Kidney (tissue), 14 donors: ENCODE measurements around the gene SCGB1C1. TPM values are rescaled to one million over a fixed set of nuclear protein-coding genes. Genes with fewer than 3 reads are reported as not detected.

ENCODE experiments used
- DNase-seq, 5 donors: peaks; one replicate each; pipeline ENCODE4 v3.0.0-alpha.2; 2013 to 2020
- FAIRE-seq: peaks from 2 replicates; lab custom pipeline; 2012; peaks lifted over from hg19 to GRCh38; lab: Jason Lieb, UNC
- H3K27ac ChIP-seq, 2 donors: one replicate each; pipeline ENCODE4 v1.7.0; 2013; ENCODE audit warnings: low read depth in 2 of 2, low read length in 2 of 2, inconsistent platforms in 1 of 2
- H3K27me3 ChIP-seq: one replicate; pipeline ENCODE4 v1.7.1; 2013; ENCODE audit warnings: low read length, inconsistent platforms; ENCODE audit not compliant: control insufficient read depth, insufficient read depth
- H3K36me3 ChIP-seq, 3 donors: one replicate each; pipeline versions ENCODE4 v1.7.0 to v1.7.1; 2013; ENCODE audit warnings: low read length in 3 of 3, control low read depth in 1 of 3, inconsistent platforms in 1 of 3; ENCODE audit not compliant: insufficient read depth in 3 of 3, control insufficient read depth in 2 of 3
- H3K4me1 ChIP-seq, 3 donors: one replicate each; pipeline versions ENCODE4 v1.7.0 to v1.7.1; 2013; ENCODE audit warnings: low read length in 3 of 3, inconsistent platforms in 1 of 3, low read depth in 1 of 3; ENCODE audit not compliant: control insufficient read depth in 2 of 3, insufficient read depth in 2 of 3
- H3K4me3 ChIP-seq, 3 donors: one replicate each; pipeline versions ENCODE4 v1.7.0 to v1.8.1; 2013; ENCODE audit warnings: low read length in 3 of 3, control low read depth in 1 of 3, inconsistent platforms in 1 of 3
- H3K9ac ChIP-seq, 3 donors: one replicate each; pipeline versions ENCODE4 v1.7.0 to v1.7.1; 2013; ENCODE audit warnings: low read length in 3 of 3, control low read depth in 1 of 3, inconsistent platforms in 1 of 3
- H3K9me3 ChIP-seq, 3 donors: one replicate each; pipeline versions ENCODE4 v1.7.0 to v1.7.1; 2013; ENCODE audit warnings: low read length in 3 of 3, control low read depth in 1 of 3, inconsistent platforms in 1 of 3; ENCODE audit not compliant: control insufficient read depth in 2 of 3, insufficient read depth in 1 of 3
- intact Hi-C: fragments of 100-400 bp; cut with DNase I; formaldehyde crosslinking; loops from one replicate; pipeline ENCODE4 v1.11.1; 2022
- polyA plus RNA-seq: library from polyadenylated mRNA; stranded (reverse); fragments of 350-450 nt; fragmentation: Illumina TruSeq; extraction: RNeasy Lipid Tissue Mini Kit (QIAGEN cat#74804); gene quantifications from one replicate; pipeline ENCODE4 v1.2.3, GENCODE V29; 2014; ENCODE audit warnings: low read depth, low replicate concordance; ENCODE audit not compliant: insufficient read depth
- total RNA-seq: library from RNA; stranded (reverse); fragmentation: NEBNext Ultra II Directional; extraction: Animal tissue kit (Norgen Biotek cat#: 25700); gene quantifications from one replicate; pipeline ENCODE4 v1.2.1, GENCODE V29; 2021
- TF ChIP-seq, protein P1 (sequence below): IDR thresholded peaks from 3 replicates; pipeline ENCODE4 v1.5.1; 2012; ENCODE audit warnings: mild to moderate bottlenecking, moderate library complexity, borderline replicate concordance; ENCODE audit not compliant: insufficient read depth; ENCODE audit errors: extremely low read depth
- donor health status: control.
- donor health status: control.
- donor health status: control.
- donor health status: control.
- donor health status: control.
- donor health status: DM: yes; HTN: yes; CAD: no.
- donor health status: Normal renal cell carcinoma (clear cell type).

The SCGB1C1 gene
- total and polyA plus RNA-seq, 2 donors from 2014 or later: not detected

DNA sequence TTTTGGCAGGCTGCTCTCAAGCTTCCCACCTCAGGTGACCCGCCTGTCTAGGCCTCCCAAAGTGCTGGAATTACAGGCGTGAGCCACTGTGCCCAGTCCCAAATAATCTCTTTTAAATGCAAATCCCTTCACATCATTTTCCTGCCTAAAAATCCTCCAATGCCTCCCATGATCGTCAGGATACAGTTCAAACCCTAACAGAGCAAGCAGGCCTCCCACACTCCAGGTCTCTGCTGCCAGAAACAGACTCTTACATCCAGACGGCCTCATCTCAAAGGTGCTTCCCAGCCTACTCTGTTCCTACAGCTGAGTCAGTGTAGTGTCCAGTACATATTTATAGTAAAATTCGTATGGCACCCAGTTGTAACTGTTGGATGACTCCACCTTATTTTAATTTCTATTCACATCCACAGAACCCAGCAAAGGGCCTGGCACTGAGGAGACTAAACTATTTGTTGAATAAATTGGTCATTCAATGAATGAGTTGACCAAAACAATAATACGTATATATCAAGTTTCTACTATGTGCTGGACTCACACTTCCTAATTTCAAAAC is 35.0 kb downstream of the SCGB1C1 start:
- DNase-seq (peak in 1 of 5 donors; percentile 6), FAIRE-seq (no peak)
- Histone ChIP-seq H3K9me3 (no peaks in the 10 kb centered on the region), H3K4me1 (no peaks in the 10 kb centered on the region), H3K9ac (no peak overlapping the region), H3K27me3 (no peaks in the 10 kb centered on the region), H3K36me3 (peaks cover 3 to 9% (median 5%) of the 10 kb centered on the region in 3 donors), H3K4me3 (no peak overlapping the region), H3K27ac (no peak overlapping the region)
- intact Hi-C loops: no loop called here
- TF ChIP-seq, protein P1, sequence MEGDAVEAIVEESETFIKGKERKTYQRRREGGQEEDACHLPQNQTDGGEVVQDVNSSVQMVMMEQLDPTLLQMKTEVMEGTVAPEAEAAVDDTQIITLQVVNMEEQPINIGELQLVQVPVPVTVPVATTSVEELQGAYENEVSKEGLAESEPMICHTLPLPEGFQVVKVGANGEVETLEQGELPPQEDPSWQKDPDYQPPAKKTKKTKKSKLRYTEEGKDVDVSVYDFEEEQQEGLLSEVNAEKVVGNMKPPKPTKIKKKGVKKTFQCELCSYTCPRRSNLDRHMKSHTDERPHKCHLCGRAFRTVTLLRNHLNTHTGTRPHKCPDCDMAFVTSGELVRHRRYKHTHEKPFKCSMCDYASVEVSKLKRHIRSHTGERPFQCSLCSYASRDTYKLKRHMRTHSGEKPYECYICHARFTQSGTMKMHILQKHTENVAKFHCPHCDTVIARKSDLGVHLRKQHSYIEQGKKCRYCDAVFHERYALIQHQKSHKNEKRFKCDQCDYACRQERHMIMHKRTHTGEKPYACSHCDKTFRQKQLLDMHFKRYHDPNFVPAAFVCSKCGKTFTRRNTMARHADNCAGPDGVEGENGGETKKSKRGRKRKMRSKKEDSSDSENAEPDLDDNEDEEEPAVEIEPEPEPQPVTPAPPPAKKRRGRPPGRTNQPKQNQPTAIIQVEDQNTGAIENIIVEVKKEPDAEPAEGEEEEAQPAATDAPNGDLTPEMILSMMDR: no peak

DNA sequence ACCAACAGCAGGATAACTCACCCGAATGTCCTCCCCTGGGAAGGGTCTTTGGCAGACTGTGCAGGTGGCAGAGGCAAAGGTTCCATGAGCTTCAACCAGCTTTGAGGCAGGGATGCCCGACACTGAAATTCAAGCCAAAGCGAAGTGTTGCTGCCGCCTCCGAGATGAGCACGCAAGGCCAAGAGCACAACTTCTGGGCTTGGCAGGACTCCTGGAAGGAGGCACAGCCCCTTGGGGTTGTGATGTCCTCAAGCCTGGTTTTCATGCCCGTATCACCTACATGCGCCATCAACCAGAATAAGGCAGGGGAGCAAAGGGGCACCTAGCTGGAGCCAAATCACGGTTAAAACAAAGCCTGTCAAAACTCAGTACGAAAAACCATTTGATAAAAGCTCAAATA is 37.6 kb downstream of the SCGB1C1 start:
- TF ChIP-seq, protein P1: no peak
- intact Hi-C loops: no loop called here
- Histone ChIP-seq H3K9ac (no peak overlapping the region), H3K27ac (no peak overlapping the region), H3K9me3 (no peaks in the 10 kb centered on the region), H3K4me3 (no peak overlapping the region), H3K4me1 (peaks cover 0 to 4% (median 3%) of the 10 kb centered on the region in 3 donors), H3K27me3 (no peaks in the 10 kb centered on the region), H3K36me3 (peaks cover 0 to 9% (median 5%) of the 10 kb centered on the region in 3 donors)
- DNase-seq (peak in 1 of 5 donors; percentile 58), FAIRE-seq (no peak)

DNA sequence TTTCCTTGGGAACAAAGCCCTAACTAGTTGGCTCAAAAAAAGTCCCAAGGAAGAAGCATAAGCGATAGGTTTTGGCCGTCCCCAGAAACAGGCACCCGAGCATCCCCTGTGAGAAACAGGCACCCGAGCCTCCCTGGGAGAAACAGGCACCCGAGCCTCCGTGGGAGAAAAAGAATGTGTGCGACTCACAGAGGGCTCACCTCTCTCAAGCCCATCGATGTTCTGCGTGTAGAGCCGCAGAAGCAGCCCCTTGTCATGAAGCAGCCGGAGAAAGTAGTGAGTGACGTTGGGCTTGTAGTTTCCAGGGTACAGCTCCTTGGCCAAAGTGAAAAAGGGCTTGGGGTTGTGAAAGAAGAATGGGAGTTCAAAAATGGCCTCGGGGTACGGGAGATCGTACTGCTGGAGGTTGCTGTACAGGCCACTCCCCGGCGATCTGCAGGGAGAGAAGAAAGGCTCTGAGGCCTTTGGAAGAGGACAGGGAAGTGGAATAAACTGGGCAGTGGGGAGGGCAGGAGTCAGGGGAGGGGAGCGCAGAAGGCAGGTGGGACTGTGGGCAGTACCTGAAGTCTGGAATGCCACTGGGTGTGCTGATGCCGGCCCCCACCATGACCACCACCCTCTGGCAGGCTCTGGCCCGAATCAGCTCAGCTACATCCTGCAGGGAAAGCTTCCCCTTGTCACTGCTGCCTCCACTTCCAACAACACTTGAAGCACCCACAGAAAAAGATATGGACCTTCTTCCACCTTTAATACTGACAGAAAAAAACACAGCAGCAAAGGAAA is 40.1 kb downstream of the SCGB1C1 start:
- intact Hi-C loops: no loop called here
- no peak overlapping the region for H3K4me3 ChIP-seq
- no peak overlapping the region for H3K27ac ChIP-seq
- peaks cover 0 to 15% (median 11%) of the 10 kb centered on the region in 3 donors for H3K4me1 ChIP-seq
- peak in 1 of 5 donors; percentile 35 for DNase-seq
- H3K36me3 ChIP-seq: peaks cover 0 to 2% (median 0%) of the 10 kb centered on the region in 3 donors
- no peak overlapping the region for H3K9ac ChIP-seq
- no peaks in the 10 kb centered on the region for H3K27me3 ChIP-seq
- TF ChIP-seq, protein P1: no peak
- no peak for FAIRE-seq
- H3K9me3 ChIP-seq: no peaks in the 10 kb centered on the region
